Loucy (cell line): Measurements from ENCODE around the gene VAV2.
A peak's percentile ranks its signal among the peaks of the same experiment; 100 is the strongest.
"Not testable (repeated sequence)": the region's sequence is repeated elsewhere in the genome, so short reads cannot be mapped to it uniquely, and the experiment has no call there.

Source experiments
- H2AFZ ChIP-seq: fragments of 200-600 bp; sonication (generic); 2 replicates; pipeline ENCODE4 v1.6.0; 2016; ENCODE audit warnings: antibody characterized with exemption, mild to moderate bottlenecking, low read length, moderate library complexity
- H3F3A ChIP-seq: fragments of 200-600 bp; 2 replicates; pipeline ENCODE4 v1.6.0; 2016; ENCODE audit warnings: antibody characterized with exemption, low read depth, mild to moderate bottlenecking
- H3K27me3 ChIP-seq: fragments of 200-600 bp; sonication (generic); 2 replicates; pipeline ENCODE4 v1.6.1; 2014; ENCODE audit warnings: low read length, mild to moderate bottlenecking; ENCODE audit not compliant: insufficient read depth, poor library complexity, severe bottlenecking
- H3K36me3 ChIP-seq: fragments of 200-600 bp; sonication (generic); 2 replicates; pipeline ENCODE4 v1.6.1; 2016; ENCODE audit warnings: low read length; ENCODE audit not compliant: insufficient read depth
- H3K4me1 ChIP-seq: fragments of 200-600 bp; sonication (generic); 2 replicates; pipeline ENCODE4 v1.5.1; 2014; ENCODE audit warnings: low read length, mild to moderate bottlenecking; ENCODE audit not compliant: insufficient read depth, poor library complexity, severe bottlenecking
- H3K4me2 ChIP-seq: fragments of 200-600 bp; sonication (generic); 2 replicates; pipeline ENCODE4 v1.6.0; 2014; ENCODE audit warnings: antibody characterized with exemption, low read length, low read depth, mild to moderate bottlenecking; ENCODE audit not compliant: poor library complexity, severe bottlenecking
- H3K4me3 ChIP-seq: fragments of 200-600 bp; sonication (generic); 2 replicates; pipeline ENCODE4 v1.5.1; 2014; ENCODE audit warnings: low read length, mild to moderate bottlenecking, mixed read lengths; ENCODE audit not compliant: poor library complexity, severe bottlenecking
- H3K79me2 ChIP-seq: fragments of 200-600 bp; sonication (generic); 2 replicates; pipeline ENCODE4 v1.6.1; 2014; ENCODE audit warnings: low read length; ENCODE audit not compliant: insufficient read depth
- H3K9ac ChIP-seq: fragments of 200-600 bp; sonication (generic); 2 replicates; pipeline ENCODE4 v1.6.0; 2014; ENCODE audit warnings: mild to moderate bottlenecking, low read depth, low read length, moderate library complexity; ENCODE audit not compliant: poor library complexity, severe bottlenecking
- H3K9me2 ChIP-seq: fragments of 200-600 bp; sonication (generic); replicated peaks from 2 replicates; pipeline ENCODE4 v1.6.1; 2016; ENCODE audit warnings: low read depth, low read length, mixed read lengths
- H3K9me3 ChIP-seq: fragments of 200-600 bp; sonication (generic); 2 replicates; pipeline ENCODE4 v1.6.1; 2014; ENCODE audit warnings: mild to moderate bottlenecking, antibody characterized with exemption, low read length, low read depth; ENCODE audit not compliant: insufficient read depth
- H4K20me1 ChIP-seq: fragments of 200-600 bp; sonication (generic); 2 replicates; pipeline ENCODE4 v1.6.0; 2014; ENCODE audit warnings: antibody characterized with exemption, low read length, mild to moderate bottlenecking; ENCODE audit not compliant: insufficient read depth, poor library complexity, severe bottlenecking
- CTCF ChIP-seq: fragments of 200-600 bp; sonication (generic); conservative IDR thresholded peaks from 2 replicates; pipeline ENCODE4 v1.5.1; 2014; ENCODE audit warnings: mild to moderate bottlenecking, antibody characterized with exemption, low read length
- EZH2phosphoT487 ChIP-seq: fragments of 200-600 bp; IDR thresholded peaks from 2 replicates; pipeline ENCODE4 v1.6.1; 2018; ENCODE audit warnings: antibody characterized with exemption, mild to moderate bottlenecking, moderate library complexity, borderline replicate concordance

Gene VAV2

GRCh38 chr9:133991214-133991921 is 756 bp downstream of the VAV2 start:
- H3K9ac ChIP-seq: peak overlapping the region; percentile 61

GRCh38 chr9:133990366-133991213 is 1.5 kb downstream of the VAV2 start:
- peaks cover 57% of the 10 kb centered on the region for H3K79me2 ChIP-seq
- H3K9ac ChIP-seq: peak overlapping the region; percentile 61
- no peaks in the 10 kb centered on the region for H3K36me3 ChIP-seq
- peaks cover 39% of the 10 kb centered on the region for H3K4me1 ChIP-seq
- H3K4me3 ChIP-seq: peak overlapping the region; percentile 54
- H2AFZ ChIP-seq: no peak overlapping the region
- no peaks in the 10 kb centered on the region for H3F3A ChIP-seq
- no peaks in the 10 kb centered on the region for H3K9me2 ChIP-seq
- no peak for TF ChIP-seq CTCF
- TF ChIP-seq EZH2phosphoT487: no peak
- no peaks in the 10 kb centered on the region for H3K27me3 ChIP-seq
- peaks cover 7% of the 10 kb centered on the region for H4K20me1 ChIP-seq
- peak overlapping the region; percentile 83 for H3K4me2 ChIP-seq
- H3K9me3 ChIP-seq: no peaks in the 10 kb centered on the region

More at GRCh38 chr9:133991214-133991921, 756 bp downstream of the VAV2 start:
- peak overlapping the region; percentile 97 for H3K4me3 ChIP-seq
- no peaks in the 10 kb centered on the region for H3K9me3 ChIP-seq
- peaks cover 39% of the 10 kb centered on the region for H3K4me1 ChIP-seq
- peaks cover 7% of the 10 kb centered on the region for H4K20me1 ChIP-seq
- no peak for TF ChIP-seq EZH2phosphoT487
- TF ChIP-seq CTCF: no peak
- peaks cover 50% of the 10 kb centered on the region for H3K79me2 ChIP-seq
- peak overlapping the region; percentile 83 for H3K4me2 ChIP-seq
- no peaks in the 10 kb centered on the region for H3K9me2 ChIP-seq
- H3K27me3 ChIP-seq: no peaks in the 10 kb centered on the region
- H3F3A ChIP-seq: no peaks in the 10 kb centered on the region
- H3K36me3 ChIP-seq: no peaks in the 10 kb centered on the region
- no peak overlapping the region for H2AFZ ChIP-seq

GRCh38 chr9:133989625-133990365 is 2.3 kb downstream of the VAV2 start:
- Histone ChIP-seq H3K27me3 (no peaks in the 10 kb centered on the region), H3K9ac (peak overlapping the region; percentile 61), H3K4me1 (peaks cover 39% of the 10 kb centered on the region), H4K20me1 (peaks cover 7% of the 10 kb centered on the region), H3K9me3 (no peaks in the 10 kb centered on the region), H3K4me3 (peak overlapping the region; percentile 54), H3F3A (no peaks in the 10 kb centered on the region), H3K9me2 (no peaks in the 10 kb centered on the region), H3K4me2 (peak overlapping the region; percentile 83), H2AFZ (no peak overlapping the region), H3K79me2 (peaks cover 61% of the 10 kb centered on the region), H3K36me3 (no peaks in the 10 kb centered on the region)
- TF ChIP-seq EZH2phosphoT487: no peak
- TF ChIP-seq CTCF: no peak

- not testable (repeated sequence) for H3K9me3 ChIP-seq, H3K9me2 ChIP-seq, H4K20me1 ChIP-seq, H2AFZ ChIP-seq, H3K4me3 ChIP-seq, H3F3A ChIP-seq, H3K27me3 ChIP-seq, H3K36me3 ChIP-seq, H3K9ac ChIP-seq
- H3K4me1 ChIP-seq: peaks cover 34% of the 10 kb centered on the region
- H3K79me2 ChIP-seq: peaks cover 61% of the 10 kb centered on the region
- H3K4me2 ChIP-seq: peak overlapping the region; percentile 42
These were observed 3.4 kb downstream of the VAV2 start for GRCh38 chr9:133988771-133989170.
